Measurements from ENCODE around the gene GARNL3.

DNA sequence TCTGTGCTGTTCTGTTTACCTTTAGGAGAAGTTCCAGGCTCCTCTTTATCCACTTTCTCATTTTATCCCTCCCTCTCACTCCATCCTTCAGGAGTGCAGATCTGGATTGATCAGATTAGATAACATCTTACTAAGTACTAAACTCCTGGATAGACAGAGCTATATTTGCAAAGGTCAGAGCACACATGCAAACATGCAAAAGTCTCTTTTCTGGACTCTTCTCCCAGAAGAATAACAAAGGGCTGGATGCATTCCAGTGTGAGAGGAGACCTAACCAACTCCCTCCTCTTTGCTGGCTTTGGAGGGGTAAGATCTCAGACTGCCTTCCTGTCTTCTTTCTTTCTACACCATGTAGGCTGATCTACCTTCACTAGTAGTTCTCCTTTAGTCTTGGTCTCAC, 21.4 kb downstream of the GARNL3 start:
- TF ChIP-seq, protein P1, sequence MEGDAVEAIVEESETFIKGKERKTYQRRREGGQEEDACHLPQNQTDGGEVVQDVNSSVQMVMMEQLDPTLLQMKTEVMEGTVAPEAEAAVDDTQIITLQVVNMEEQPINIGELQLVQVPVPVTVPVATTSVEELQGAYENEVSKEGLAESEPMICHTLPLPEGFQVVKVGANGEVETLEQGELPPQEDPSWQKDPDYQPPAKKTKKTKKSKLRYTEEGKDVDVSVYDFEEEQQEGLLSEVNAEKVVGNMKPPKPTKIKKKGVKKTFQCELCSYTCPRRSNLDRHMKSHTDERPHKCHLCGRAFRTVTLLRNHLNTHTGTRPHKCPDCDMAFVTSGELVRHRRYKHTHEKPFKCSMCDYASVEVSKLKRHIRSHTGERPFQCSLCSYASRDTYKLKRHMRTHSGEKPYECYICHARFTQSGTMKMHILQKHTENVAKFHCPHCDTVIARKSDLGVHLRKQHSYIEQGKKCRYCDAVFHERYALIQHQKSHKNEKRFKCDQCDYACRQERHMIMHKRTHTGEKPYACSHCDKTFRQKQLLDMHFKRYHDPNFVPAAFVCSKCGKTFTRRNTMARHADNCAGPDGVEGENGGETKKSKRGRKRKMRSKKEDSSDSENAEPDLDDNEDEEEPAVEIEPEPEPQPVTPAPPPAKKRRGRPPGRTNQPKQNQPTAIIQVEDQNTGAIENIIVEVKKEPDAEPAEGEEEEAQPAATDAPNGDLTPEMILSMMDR (IDR thresholded peaks at IDR 0.05; ENCODE audit: extremely low read depth in 1 of 2, insufficient read depth in 1 of 2, low read depth in 1 of 2, low read length in 2 of 2), result no peak
- TF ChIP-seq EZH2 (IDR thresholded peaks at IDR 0.05; ENCODE audit: borderline replicate concordance, low read depth, low read length, severe bottlenecking) (no peak), JUN (IDR thresholded peaks at IDR 0.05; ENCODE audit: borderline replicate concordance, insufficient read depth, insufficient read length, low read depth) (no peak), MAX (IDR thresholded peaks at IDR 0.05; ENCODE audit: insufficient read depth, insufficient read length) (no peak), POLR2A (IDR thresholded peaks at IDR 0.05; ENCODE audit: low read depth, low read length) (no peak), FOS (IDR thresholded peaks at IDR 0.05; ENCODE audit: borderline replicate concordance, insufficient read depth, low read length) (no peak), GATA2 (IDR thresholded peaks at IDR 0.05; ENCODE audit: insufficient read depth, insufficient read length, low read depth, low read length) (no peak)
